ENCODE data around the gene FOXO1. TPM values are rescaled to one million over a fixed set of nuclear protein-coding genes. Genes with fewer than 3 reads are reported as not detected.

FOXO1 gene
- total RNA-seq, 4 donors from 2014 or later, result 117 to 250 (median 159) TPM

DNA sequence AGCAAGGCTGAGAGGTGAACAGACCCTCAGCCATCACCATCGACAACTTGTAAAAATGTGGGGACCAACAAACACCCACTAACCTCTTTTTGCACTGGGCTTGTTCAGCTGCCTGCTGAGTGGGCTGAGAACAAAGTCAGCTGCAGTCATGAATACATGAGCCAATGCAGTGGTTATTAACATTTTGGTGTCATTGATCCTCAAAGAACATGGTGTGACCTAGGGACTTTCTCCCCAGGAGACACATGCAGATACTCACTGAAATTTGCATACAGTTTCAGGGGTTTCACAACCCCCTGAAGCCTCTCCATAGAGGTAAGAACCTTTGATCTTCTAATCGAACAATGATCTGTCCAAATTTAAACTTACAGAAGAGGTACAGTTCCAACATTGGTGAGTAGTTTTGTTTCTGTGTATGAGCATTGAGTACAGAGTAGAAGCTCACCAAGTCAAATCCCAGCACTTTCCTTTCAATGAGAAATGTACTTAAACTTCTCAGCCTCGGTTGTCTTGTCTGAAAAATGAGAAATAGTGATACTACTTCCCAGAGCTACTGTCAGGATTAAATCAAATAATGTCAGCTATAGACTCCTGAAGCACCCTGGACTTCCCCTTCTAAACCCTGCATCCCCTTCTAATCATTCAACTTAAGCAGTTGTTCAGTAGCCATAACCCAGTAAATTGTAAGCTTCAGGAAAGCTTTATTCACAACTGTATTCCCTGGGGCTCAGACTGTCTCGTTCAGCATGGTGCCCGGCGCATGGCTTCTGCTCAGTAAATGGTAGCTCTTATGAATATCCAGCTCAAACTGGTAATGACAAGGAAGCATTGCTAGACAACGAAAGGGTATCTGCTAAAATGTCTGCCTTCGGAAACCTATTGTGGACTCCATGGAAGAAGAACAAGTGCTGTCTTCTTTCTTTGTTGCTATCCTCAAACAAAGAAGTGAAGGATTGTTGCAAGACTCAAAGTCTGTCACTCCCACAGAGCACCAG is 148.7 kb downstream of the FOXO1 start:
- H3K27me3 ChIP-seq, result no peaks in the 10 kb centered on the region
- TF ChIP-seq, protein P1, sequence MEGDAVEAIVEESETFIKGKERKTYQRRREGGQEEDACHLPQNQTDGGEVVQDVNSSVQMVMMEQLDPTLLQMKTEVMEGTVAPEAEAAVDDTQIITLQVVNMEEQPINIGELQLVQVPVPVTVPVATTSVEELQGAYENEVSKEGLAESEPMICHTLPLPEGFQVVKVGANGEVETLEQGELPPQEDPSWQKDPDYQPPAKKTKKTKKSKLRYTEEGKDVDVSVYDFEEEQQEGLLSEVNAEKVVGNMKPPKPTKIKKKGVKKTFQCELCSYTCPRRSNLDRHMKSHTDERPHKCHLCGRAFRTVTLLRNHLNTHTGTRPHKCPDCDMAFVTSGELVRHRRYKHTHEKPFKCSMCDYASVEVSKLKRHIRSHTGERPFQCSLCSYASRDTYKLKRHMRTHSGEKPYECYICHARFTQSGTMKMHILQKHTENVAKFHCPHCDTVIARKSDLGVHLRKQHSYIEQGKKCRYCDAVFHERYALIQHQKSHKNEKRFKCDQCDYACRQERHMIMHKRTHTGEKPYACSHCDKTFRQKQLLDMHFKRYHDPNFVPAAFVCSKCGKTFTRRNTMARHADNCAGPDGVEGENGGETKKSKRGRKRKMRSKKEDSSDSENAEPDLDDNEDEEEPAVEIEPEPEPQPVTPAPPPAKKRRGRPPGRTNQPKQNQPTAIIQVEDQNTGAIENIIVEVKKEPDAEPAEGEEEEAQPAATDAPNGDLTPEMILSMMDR (IDR thresholded peaks at IDR 0.05 in 4 of 5, conservative IDR thresholded peaks at IDR 0.05 in 1 of 5), result no peak
- no peak for TF ChIP-seq POLR2A (IDR thresholded peaks at IDR 0.05)
- H3K27ac ChIP-seq, result no peak overlapping the region
- H3K4me3 ChIP-seq, result no peak overlapping the region
- intact Hi-C loops (cut with DNase I; ENCODE audit: low total_unique reads), result no loop called here
- in situ Hi-C loops (cut with MboI; ENCODE audit: low sequenced_read_pairs in 4 of 4), result loop anchor here in 1 of 4 donors (25.0 kb wide), 1 partner anchor 455 kb away; no protein-coding TSS in a partner anchor
- DNase-seq (no peak), ATAC-seq (no peak)
- H3K4me1 ChIP-seq, result no peaks in the 10 kb centered on the region
- no peaks in the 10 kb centered on the region for H3K9me3 ChIP-seq
- H3K36me3 ChIP-seq, result no peaks in the 10 kb centered on the region

DNA sequence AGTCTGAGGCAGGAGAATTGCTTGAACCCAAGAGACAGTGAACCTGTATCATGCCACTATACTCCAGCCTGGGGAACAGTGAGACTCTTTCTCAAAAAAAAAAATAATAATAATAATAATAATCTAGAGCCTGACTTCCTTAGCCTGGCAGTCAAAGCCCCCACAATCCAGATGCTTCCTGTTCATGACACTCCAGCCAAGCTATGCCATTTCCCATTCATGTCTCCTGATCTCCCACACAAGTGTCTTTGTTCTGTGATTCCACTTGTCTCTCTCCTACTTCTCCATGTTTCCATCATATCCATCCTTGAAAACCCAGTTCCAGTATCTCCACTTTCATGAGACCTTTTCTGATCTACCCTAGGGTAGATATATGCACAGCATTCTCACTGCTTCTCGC is 150.7 kb downstream of the FOXO1 start:
- Histone ChIP-seq H3K27me3 (no peaks in the 10 kb centered on the region), H3K4me1 (no peaks in the 10 kb centered on the region), H3K4me3 (no peak overlapping the region), H3K9me3 (no peaks in the 10 kb centered on the region), H3K36me3 (no peaks in the 10 kb centered on the region), H3K27ac (no peak overlapping the region)
- DNase-seq (no peak), ATAC-seq (no peak)
- TF ChIP-seq POLR2A (IDR thresholded peaks at IDR 0.05), result no peak
- TF ChIP-seq, protein P1 (IDR thresholded peaks at IDR 0.05 in 4 of 5, conservative IDR thresholded peaks at IDR 0.05 in 1 of 5), result no peak
- in situ Hi-C loops (cut with MboI; ENCODE audit: low sequenced_read_pairs in 4 of 4) (loop anchor here in 1 of 4 donors (25.0 kb wide), 1 partner anchor 453 kb away; no protein-coding TSS in a partner anchor), intact Hi-C loops (cut with DNase I; ENCODE audit: low total_unique reads) (no loop called here)

DNA sequence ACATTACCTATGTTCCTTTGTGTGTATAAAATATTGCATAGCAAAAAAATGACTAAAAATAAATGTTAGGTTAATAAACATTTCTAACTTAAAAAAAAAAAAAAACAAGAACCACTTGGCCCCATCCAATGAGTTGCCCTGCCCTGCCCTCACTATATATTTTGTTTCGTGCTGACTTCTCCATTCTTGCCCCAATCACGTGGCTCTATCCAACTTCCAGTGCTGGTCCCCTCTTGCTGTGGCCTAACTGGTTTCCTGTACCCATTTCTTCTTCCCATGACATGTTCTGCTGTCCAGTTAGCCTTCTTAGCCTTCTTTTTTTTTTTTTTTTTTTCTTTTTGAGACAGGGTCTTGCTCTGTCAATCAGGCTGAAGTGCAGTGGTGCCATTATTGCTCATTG is 151.6 kb downstream of the FOXO1 start:
- H3K9me3 ChIP-seq, result no peaks in the 10 kb centered on the region
- no peaks in the 10 kb centered on the region for H3K36me3 ChIP-seq
- H3K4me3 ChIP-seq, result no peak overlapping the region
- no peak for DNase-seq
- in situ Hi-C loops (cut with MboI; ENCODE audit: low sequenced_read_pairs in 4 of 4) (loop anchor here in 1 of 4 donors (25.0 kb wide), 1 partner anchor 453 kb away; no protein-coding TSS in a partner anchor), intact Hi-C loops (cut with DNase I; ENCODE audit: low total_unique reads) (no loop called here)
- H3K4me1 ChIP-seq, result no peaks in the 10 kb centered on the region
- no peak overlapping the region for H3K27ac ChIP-seq
- ATAC-seq, result no peak
- TF ChIP-seq POLR2A (IDR thresholded peaks at IDR 0.05), result no peak
- no peaks in the 10 kb centered on the region for H3K27me3 ChIP-seq

DNA sequence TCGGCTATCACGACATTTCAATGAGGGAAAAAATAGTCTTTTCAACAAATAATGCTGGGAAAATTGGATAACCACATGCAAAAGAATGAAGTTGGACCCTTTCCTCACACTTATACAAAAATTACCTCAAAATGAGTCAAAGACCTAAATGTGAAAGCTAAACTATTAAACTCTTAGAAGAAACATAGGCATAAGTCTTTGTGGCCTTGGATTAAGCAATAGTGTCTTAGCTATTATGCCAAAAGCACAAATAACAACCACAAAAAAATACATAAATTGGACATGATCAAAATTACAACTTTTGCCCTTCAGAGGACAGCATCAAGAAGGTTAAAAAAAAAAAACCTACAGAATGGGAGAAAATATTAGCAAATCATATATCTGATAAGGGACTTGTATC is 156.6 kb downstream of the FOXO1 start:
- ATAC-seq (no peak), DNase-seq (no peak)
- Histone ChIP-seq H3K4me1 (peaks cover 14 to 24% of the 10 kb centered on the region in 2 donors), H3K27ac (no peak overlapping the region), H3K4me3 (no peak overlapping the region), H3K36me3 (no peaks in the 10 kb centered on the region), H3K9me3 (no peaks in the 10 kb centered on the region), H3K27me3 (no peaks in the 10 kb centered on the region)
- in situ Hi-C loops (cut with MboI; ENCODE audit: low sequenced_read_pairs in 4 of 4) (loop anchor here in 1 of 4 donors (25.0 kb wide), 1 partner anchor 448 kb away; no protein-coding TSS in a partner anchor), intact Hi-C loops (cut with DNase I; ENCODE audit: low total_unique reads) (no loop called here)
- TF ChIP-seq POLR2A (IDR thresholded peaks at IDR 0.05), result no peak
- TF ChIP-seq, protein P1 (IDR thresholded peaks at IDR 0.05 in 4 of 5, conservative IDR thresholded peaks at IDR 0.05 in 1 of 5), result no peak

DNA sequence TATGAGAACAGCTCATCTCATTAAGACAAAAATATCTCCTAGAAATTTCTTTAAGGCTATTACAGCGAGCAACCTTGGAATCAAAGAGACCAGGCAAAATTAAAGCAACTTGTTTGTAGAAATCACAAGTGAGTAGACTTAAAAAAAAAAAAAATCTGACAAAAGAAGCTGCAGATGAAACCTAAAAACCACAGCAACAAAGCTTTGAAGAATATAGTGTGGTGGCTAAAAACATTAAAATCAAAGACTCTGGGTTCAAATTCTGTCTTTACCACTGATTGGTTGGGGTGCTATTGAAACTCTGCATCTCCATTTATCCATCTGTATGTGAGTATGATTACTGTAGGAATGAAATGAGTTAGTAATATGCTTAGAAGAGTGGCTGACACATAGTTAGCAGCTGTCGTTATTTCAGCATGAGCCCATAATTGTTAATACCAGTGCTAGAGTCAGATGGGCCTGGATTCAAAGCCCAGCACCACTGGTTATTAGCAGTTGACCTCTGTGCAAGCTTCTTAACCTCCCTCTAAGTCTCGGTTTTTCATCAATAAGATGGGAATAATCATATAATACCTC is 157.6 kb downstream of the FOXO1 start:
- in situ Hi-C loops (cut with MboI; ENCODE audit: low sequenced_read_pairs in 4 of 4), result loop anchor here in 1 of 4 donors (25.0 kb wide), 1 partner anchor 447 kb away; no protein-coding TSS in a partner anchor

More for the DNA sequence above, 157.6 kb downstream of the FOXO1 start:
- no peaks in the 10 kb centered on the region for H3K27me3 ChIP-seq
- ATAC-seq (peak in 1 of 2 donors; percentile 27), DNase-seq (no peak)
- no peaks in the 10 kb centered on the region for H3K36me3 ChIP-seq
- H3K4me1 ChIP-seq, result peaks cover 14 to 24% of the 10 kb centered on the region in 2 donors
- intact Hi-C loops (cut with DNase I; ENCODE audit: low total_unique reads), result no loop called here
- H3K27ac ChIP-seq, result peak overlapping the region; percentile 18 to 57 (median 45)
- H3K4me3 ChIP-seq, result no peak overlapping the region
- no peak for TF ChIP-seq POLR2A (IDR thresholded peaks at IDR 0.05)
- TF ChIP-seq, protein P1 (IDR thresholded peaks at IDR 0.05 in 4 of 5, conservative IDR thresholded peaks at IDR 0.05 in 1 of 5), result no peak
- H3K9me3 ChIP-seq, result no peaks in the 10 kb centered on the region

All from gastrocnemius medialis (tissue), 4 donors.